GM19240 (cell line): ENCODE measurements around the gene LANCL3.
"Not testable (repeated sequence)": the region's sequence is repeated elsewhere in the genome, so short reads cannot be mapped to it uniquely, and the experiment has no call there.

Experiments used
- DNase-seq: peaks from one replicate; pipeline ENCODE4 v3.0.0; 2011; ENCODE audit warnings: low spot score; ENCODE audit not compliant: insufficient read length

Gene LANCL3

GRCh38 chrX:37571426-37572107, at the start of gene LANCL3:
Gene LANCL3, plus strand, starts transcription at chrX:37571661. Its CDS starts 210 bp downstream, at chrX:37571871.
- not testable (repeated sequence) for DNase-seq

DNA sequence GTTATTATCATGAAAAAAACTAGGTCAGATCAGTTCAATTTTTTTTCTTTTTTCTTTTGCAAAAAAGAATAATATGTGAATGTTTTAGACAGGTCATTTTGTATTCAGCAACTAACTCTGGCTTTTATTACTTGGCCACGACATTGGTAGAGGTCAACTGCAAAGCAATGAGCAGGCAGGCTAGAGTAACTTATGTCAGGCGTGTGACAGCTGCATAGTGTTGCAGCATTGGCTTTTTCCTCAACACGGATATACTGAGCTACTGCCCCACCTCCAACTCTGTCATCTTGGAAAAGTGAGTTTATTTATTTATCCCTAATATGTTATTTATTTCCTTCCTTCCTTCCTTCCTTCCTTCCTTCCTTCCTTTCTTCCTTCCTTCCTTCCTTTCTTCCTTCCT, 47.8 kb upstream of the LANCL3 start:
- not testable (repeated sequence) for DNase-seq

DNA sequence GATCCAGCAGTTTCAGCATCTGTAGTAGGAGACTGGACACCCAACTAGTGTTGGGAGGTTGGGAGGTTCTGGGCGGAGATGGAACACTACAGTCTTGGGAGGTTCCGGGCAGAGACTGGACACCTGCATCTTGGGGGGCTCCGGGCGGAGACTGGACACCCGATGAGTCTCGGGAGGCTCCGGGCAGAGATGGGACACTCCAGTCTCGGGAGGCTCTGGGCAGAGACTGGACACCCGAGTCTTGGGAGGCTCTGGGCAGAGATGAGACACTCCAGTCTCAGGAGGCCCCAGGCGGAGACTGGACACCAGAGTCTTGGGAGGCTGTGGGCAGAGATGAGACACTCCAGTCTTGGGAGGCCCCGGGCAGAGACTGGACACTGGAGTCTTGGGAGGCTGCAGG, 29.5 kb upstream of the LANCL3 start:
- no peak for DNase-seq

DNA sequence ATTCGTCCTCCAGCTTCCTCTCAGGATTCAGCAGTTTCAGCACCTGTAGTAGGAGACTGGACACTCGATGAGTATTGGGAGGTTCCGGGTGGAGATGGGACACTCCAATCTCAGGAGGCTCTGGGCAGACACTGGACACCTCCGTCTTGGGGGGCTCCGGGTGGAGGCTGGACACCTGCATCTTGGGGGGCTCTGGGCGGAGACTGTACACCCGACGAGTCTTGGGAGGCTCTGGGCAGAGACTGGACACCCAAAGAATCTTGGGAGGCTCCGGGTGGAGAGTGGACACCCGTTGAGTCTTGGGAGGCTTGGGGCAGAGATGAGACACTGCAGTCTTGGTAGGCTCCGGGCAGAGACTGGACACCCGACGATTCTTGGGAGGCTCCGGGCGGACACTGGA, 28.7 kb upstream of the LANCL3 start:
- no peak for DNase-seq

GRCh38 chrX:37543324-37543723, 28.1 kb upstream of the LANCL3 start:
- no peak for DNase-seq

DNA sequence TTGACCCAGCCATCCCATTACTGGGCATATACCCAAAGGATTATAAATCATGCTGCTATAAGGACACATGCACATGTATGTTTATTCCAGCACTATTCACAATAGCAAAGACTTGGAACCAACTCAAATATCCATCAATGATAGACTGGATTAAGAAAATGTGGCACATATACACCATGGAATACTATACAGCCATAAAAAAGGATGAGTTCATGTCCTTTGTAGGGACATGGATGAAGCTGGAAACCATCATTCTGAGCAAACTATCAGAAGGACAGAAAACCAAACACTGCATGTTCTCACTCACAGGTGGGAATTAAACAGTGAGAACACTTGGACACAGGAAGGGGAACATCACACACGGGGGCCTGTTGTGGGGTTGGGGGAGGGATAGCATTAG, 26.9 kb upstream of the LANCL3 start:
- not testable (repeated sequence) for DNase-seq

DNA sequence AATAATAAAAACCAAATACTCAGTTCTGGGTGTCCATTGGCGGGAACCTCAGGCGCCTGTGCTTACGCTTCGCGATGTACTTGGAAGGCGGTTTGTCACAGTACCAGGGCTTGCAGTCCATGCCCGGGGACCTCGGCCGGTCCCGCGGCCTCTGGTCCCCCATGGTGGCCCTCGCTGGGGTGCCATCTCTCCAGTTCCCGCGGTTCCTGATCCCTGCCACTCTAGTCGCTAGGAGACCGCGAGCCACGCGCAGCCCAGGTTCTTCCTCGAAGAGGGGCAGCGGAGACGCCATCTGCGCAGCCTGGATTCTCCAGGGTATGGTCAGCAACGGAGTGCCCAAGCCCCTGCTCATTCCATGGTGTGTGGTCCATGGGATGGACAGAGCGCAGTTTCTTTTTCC, 26.4 kb upstream of the LANCL3 start:
- no peak for DNase-seq

DNA sequence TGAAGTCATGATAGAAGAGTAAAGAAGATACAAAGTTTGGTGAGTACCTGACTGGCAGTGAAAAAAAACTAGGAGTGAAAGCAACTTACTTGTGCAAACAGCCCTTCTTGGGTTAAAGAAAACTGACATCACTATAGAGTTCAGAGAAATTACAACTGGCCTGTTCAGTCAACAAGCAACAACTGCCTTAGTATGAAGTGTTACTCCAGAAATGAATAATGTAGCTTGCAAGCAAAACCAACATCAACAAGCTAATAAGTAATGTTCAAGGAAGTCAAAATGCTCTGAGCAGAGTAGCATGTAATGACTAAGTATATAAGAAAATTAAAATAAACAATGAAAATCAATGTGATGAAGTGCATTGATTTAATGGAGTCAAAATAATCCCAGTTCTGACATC, 21.8 kb upstream of the LANCL3 start:
- DNase-seq: not testable (repeated sequence)

- no peak for DNase-seq
Observed at GRCh38 chrX:37553476-37553875, 18.0 kb upstream of the LANCL3 start.

DNA sequence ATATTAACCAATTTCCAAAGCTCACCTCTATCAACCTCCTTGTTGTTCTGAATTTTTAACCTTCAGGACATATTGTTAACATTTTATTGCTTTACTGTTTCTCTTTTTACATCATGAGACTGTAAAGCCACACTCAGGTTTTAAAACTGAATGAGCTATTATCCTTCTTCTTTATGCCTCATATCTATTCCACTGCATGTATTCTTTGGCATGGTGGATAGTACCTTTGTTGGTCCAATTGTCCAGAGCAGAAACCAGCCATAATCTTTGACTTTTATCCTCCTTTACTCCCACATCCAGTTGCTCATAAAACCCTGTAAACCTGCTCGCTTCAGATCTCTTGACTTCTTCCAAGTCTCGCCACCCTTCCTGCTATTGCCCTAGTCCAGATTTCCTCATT, 6.2 kb upstream of the LANCL3 start:
- DNase-seq: not testable (repeated sequence)

DNA sequence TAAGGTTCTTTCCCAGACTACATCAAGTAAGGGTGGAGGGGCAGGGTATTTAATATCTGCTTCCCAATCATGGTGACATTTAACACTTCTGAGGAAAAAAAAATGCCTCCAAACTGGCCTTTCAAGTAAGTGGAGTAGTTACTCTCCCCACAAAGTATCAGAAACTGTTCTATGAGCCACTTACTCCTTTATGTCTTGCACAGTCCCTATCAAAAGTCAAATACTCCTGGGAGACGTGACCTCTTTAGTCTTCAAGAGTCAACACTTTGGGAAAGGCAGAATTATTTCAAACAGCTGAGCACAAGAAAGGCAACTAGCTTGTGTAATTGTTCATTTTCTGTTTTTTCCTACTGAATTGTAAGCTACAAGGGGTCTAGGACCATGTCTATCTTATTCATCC, 1.1 kb upstream of the LANCL3 start:
- not testable (repeated sequence) for DNase-seq

GRCh38 chrX:37572108-37572587, 687 bp downstream of the LANCL3 start:
- not testable (repeated sequence) for DNase-seq

DNA sequence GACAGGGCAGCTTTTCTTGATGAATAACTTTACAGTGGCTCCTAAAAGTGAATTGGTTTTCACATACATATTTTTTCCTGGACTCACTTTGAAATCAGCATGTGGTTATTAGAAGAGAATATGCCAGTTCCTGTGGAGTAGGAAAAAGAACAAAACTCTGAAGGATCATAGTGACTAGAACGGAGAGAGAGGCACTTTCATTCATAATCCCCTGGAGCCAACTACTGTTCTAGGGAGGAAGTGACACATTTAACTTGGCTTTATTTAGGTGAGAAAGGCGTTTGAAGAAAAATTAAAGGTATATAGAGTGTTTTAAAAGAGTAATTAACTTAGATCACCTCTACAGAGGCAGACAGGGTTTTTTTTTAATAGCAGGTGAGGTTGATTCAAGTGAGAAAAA, 1.7 kb downstream of the LANCL3 start:
- DNase-seq: not testable (repeated sequence)

GRCh38 chrX:37578045-37578444, 6.6 kb downstream of the LANCL3 start:
- DNase-seq: no peak

DNA sequence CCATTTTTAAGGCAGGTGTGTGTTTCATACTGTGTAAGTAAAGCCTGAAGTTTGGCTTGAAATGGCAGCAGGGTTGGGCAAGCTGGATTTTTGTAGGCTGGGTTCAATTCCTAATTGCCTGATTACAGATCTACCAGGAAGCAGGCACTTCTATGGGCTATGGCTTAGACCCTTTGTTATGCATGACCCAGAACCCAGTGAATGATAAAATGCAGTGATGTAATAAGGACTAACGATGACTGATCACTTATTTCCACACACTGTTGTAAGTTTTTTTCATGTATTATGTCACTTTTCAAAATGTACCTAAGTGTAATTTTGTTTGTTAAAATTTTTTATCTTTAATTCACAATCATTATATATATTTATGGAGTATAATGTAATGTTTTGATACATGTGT, 8.6 kb downstream of the LANCL3 start:
- DNase-seq: no peak

DNA sequence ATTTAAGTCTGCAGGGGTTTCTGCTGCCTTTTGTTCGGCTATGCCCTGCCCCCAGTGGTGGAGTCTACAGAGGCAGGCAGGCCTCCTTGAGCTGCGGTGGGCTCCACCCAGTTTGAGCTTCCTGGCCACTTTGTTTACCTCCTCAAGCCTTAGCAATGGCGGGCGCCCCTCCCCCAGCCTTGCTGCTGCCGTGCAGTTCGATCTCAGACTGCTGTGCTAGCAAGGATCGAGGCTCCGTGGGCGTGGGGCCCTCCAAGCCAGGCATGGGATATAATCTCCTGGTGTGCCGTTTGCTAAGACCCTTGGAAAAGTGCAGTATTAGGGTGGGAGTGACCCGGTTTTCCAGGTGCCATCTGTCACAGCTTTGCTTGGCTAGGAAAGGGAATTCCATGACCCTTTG, 15.9 kb downstream of the LANCL3 start:
- not testable (repeated sequence) for DNase-seq

DNA sequence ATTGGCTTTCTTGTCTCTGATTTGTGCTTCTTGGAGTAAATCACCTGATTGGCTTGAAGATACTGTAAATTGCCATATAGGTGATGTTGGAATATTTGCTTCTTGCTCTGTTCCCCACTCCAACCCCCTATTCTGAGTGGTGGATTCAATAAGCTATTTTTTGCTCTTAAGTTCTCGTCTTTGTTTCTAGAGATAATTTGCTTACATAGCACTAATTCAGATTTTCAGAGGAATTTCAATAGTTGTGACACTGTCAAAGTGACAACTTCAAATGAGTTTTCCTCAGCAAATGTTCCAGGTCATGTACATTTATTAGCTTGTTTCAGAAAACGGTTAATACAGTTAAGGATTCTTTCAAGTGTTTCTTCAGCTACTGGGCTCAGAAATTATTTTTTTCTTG, 18.6 kb downstream of the LANCL3 start:
- DNase-seq: no peak

- no peak for DNase-seq
Observed at GRCh38 chrX:37594755-37595382, 23.4 kb downstream of the LANCL3 start.

GRCh38 chrX:37599729-37600128, 28.3 kb downstream of the LANCL3 start:
- no peak for DNase-seq

DNA sequence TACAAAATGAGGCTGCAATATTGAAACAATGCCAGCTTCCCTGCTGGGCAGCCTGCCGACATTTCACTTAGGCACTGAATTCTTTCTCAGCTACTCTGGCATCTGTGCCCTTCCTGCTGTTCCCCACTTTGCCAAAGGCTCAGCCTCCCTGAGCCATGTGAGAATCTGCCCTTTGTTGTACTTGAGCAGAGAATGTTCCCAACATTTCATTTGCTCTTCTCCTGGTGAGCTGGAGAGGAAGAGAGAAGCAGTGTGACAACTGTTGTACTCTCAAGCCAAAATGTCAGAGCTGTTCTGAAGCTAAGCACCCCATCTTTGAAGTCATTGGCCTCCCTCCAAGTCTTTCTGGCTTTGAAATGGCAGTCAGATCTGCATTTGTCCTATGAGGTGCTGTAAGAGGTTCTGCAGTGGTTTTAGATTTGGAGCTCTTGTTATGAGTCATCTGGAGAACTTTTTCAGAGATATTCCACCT, 32.5 kb downstream of the LANCL3 start:
- DNase-seq: no peak

DNA sequence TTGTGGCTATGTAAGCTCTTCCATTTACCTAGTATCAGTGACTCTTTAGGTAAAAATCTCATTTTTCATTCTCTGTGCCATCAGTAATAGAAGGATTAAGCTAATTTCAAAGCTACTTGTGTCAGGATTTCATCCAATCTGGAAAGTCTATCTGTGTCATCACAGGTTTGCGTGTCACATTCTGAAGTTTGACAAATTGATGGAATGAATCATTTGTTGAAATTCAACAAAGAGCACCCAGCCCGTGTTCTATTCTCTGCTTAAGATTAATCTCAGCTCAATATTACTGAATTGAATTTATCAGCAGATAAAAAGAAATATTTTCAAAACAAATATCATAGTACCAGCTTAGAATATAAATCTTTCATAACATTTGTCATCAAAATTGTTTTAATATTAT, 35.8 kb downstream of the LANCL3 start:
- no peak for DNase-seq

- no peak for DNase-seq
Observed at GRCh38 chrX:37608156-37608555, 36.7 kb downstream of the LANCL3 start.

DNA sequence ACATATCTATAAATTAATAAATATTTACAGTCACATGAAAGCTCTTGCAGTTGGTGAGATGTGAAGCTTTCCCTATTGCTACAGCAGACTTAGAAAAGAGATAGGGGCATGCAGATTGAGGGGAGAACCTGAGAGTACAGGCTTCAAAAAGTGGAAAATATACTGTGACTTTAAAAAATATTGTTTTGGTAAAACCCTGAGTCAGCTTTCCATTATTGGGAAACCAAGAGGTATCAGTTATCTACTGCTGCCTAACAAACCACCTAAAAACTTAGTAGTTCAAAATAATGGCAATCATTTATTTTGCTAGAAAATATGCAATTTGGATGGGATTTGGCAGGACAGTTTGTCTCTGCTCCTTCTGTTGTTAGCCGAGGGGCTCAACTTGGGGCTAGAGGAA, 38.3 kb downstream of the LANCL3 start:
- no peak for DNase-seq
